ENCODE results near the gene KLHDC4.

GRCh38 chr16:87729266-87729954 is 36.4 kb downstream of the KLHDC4 start:
- TF ChIP-seq CTCF (IDR thresholded peaks at IDR 0.05), result no peak
- no peak for TF ChIP-seq POLR2A (IDR thresholded peaks at IDR 0.05)
- no peak for TF ChIP-seq EP300 (IDR thresholded peaks at IDR 0.05)
- TF ChIP-seq POLR2AphosphoS5 (IDR thresholded peaks at IDR 0.05), result no peak

All from upper lobe of left lung (tissue), 4 donors.